A204.1 (cell line): ENCODE measurements around the gene MYORG.

Source experiments
- FAIRE-seq: peaks from 2 replicates; lab custom pipeline; 2012; peaks lifted over from hg19 to GRCh38; lab: Jason Lieb, UNC

MYORG gene

GRCh38 chr9:34332076-34332964, 44.4 kb downstream of the MYORG start:
- FAIRE-seq = peak; percentile 75

DNA sequence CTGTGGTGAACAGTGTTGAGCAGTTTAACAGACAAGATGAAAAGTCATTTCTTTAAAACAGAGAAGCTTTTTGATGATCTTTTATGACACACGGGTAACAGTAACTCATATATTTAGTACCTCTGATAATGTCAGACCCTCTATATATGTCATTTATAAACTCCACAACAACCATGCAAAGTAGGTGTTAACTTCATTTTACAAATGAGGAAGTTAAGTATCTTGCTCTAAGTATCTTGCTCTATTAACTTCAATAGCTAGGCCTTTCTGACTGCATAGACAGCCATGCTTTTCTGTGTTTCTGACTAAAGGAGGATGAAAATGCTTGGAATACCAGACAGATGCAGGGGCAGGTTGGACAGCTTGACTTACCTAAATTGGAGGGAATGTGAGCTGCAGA, 45.5 kb downstream of the MYORG start:
- no peak for FAIRE-seq

DNA sequence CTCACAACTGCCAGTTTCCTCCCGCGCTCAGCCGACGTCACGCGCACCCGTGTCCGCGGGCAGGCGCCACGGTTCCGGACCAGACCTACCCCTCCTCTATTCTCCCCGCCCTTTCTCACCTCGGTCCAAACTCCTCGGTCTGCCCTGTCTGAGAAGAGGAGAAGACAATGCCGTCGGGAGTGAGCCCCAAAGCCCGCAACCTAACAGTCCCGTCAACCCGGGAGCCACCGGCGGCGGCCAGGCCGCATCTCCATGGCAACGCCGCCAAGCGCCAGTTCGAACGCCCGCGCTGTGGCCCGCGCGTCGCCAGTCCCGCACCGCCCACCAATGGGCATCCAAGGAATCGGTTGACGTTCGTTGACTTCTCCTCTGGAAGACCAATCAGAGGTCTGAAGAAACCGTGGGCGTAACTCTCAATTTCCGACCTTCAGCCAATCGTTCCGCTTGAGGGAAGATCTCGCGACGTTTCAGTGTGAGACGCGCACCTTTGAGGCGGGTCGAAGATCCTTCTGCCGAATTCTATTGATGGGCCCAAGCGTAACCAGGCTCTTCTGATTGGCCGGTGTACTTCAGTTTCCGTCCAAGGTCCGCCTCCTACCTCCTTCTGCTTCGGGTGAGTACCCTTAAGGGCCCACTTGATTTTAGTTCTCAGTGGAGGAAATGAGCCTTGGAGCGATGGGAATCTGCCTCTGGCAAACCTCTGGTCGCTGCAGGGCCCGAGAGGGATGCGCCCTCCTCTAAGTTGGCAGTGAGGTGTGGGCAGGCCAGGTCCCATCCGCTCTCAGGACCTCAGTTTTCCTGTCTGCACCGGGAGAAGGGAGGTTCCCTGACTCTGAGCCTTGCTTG, 47.5 kb downstream of the MYORG start, which contains the start of the genes KIF24 and NUDT2:
TSS of gene KIF24 (minus strand) at position 282 of the 846 bp plus-strand sequence. CDS start 17,922 bp downstream, outside the sequence.
TSS of gene NUDT2 (plus strand) at position 583 of the 846 bp plus-strand sequence. CDS start 9,471 bp downstream, outside the sequence.
- FAIRE-seq = peak; percentile 99

- no peak for FAIRE-seq
These were observed 48.2 kb downstream of the MYORG start for GRCh38 chr9:34328500-34328986.

GRCh38 chr9:34326690-34327089, 50.0 kb downstream of the MYORG start:
- no peak for FAIRE-seq

DNA sequence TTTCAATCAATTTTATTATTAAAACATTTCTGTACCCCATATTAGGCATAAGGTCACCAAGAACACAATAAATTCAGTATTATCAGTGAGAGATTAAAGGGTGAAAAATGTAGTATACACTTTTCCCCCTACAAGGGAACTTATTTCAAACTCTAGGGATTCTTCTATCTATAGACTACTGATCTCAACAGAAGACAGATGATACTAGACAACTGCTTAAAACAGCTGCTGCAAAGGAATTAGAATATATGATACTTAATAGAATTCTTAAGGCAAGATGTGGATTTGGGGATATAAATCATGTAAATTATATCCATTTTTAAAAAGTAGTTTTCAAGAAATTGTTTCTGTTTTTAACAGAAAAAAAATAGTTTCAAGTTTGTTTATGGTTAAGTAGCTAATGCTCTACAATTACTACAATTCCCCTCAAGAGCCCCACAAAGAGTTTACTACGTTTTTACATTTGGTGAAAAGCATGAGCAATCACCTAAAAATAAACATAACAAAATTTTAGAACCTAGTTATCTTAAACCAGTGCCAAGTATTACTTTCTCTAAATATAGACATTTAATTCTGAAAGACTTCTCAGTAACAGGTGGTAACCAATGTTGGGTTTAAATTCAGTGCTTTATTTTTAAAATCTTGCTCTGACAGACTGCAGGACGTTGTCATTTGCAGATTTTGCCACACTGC, 53.7 kb downstream of the MYORG start:
- FAIRE-seq = no peak

GRCh38 chr9:34321451-34321850, 55.2 kb downstream of the MYORG start:
- no peak for FAIRE-seq

GRCh38 chr9:34318163-34318790, 58.4 kb downstream of the MYORG start:
- no peak for FAIRE-seq

DNA sequence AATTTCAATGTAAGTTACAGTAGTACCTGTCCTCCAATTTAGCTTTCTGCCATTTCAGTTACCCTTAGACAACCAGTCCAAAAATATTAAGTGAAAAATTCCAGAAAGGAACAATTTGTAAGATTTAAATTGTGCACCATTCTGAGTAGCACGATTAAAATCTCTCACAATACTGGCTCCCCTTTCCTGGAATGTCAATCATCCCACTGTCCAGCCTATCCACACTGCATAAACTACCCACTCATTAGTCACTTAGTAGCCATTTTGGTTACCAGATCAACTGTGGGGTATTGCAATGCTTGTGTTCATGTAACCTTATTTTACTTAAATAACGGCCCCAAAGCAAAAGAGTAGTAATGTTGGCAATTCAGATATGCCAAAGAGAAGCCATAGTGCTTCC, 59.3 kb downstream of the MYORG start:
- no peak for FAIRE-seq
